Adrenal gland (tissue), 5 donors: ENCODE measurements around the gene IQGAP1.

Experiments
- CTCF ChIP-seq, 6 experiments: fragments of 450-650 bp in 4 of 6; fragments of 200-600 bp in 2 of 6; sonication (generic) in 1 of 6; IDR thresholded peaks; 1 replicate in 5 of 6; 2 replicates in 1 of 6; pipeline versions ENCODE4 v1.5.1 to v1.8.0; 2016 to 2021; ENCODE audit warnings: antibody characterized with exemption in 6 of 6, mild to moderate bottlenecking in 2 of 6, moderate library complexity in 1 of 6
- POLR2A ChIP-seq, 2 donors: fragments of 450-650 bp; IDR thresholded peaks; one replicate each; pipeline ENCODE4 v1.6.1; 2017; ENCODE audit warnings: antibody characterized with exemption in 2 of 2, mild to moderate bottlenecking in 2 of 2, moderate library complexity in 1 of 2
- donor health status: DM: no; HTN: no; CAD: no.

GRCh38 chr15:90394748-90395442 lies 6.9 kb downstream of the IQGAP1 start:
- TF ChIP-seq CTCF (IDR thresholded peaks at IDR 0.05) (no peak), POLR2A (IDR thresholded peaks at IDR 0.05) (no peak)
